ENCODE data around the gene CLN6. TPM values are rescaled to one million over a fixed set of nuclear protein-coding genes. Genes with fewer than 3 reads are reported as not detected.

CLN6 gene
- total and polyA plus RNA-seq, 2 of the 4 experiments (the other 2 are of a cell fraction), result 6.5 to 31.9 TPM

DNA sequence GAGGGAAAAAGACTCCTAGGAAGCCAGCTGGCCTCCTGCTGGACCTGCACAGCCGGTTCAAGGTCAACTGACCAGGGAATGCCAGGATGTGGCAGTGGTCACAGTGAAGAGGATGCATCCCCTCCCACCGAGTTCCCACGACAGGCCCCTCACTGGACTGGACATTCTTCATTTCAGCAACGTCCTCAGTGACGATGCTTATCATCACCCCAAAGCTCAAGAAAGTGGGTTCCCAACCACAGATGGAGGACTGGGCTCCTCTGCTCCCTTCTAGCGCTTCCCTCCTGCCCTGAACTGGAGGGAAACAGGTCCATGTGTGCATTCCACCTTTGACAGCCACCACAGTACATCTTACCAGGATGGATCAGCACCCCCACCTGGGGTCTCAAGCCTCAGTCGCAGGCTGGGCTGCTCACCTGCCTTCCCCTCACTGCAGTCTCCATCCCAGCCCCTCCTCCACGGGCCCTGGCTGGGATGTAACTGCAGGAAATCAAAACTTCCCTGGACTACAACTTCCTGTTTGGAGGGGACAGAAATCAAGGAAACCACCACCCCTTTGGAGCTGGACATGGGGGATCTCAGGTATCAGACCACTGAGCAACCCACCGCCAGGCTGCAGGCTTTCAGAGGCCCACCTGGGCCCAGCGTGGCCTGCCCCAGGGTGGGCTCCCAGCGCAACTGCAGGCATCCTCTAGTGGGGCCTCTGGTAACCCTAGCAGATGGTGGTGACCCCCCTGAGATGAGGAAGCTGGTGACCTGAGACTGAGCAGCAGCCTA, 31.7 kb downstream of the CLN6 start:
- WGBS, 2 experiments (ENCODE audit: extremely low coverage in 2 of 2, insufficient read length in 1 of 2), result 93% methylated on average over 3 of the region's 11 CpGs; no CpG with 5 or more reads in 1 of the 2 experiments
- no peak overlapping the region for H3K9ac ChIP-seq (ENCODE audit: low read depth, low read length)
- H3K79me1 ChIP-seq (ENCODE audit: low read depth in 1 of 2, low read length in 2 of 2), result peaks cover 4 to 5% of the 10 kb centered on the region in 2 experiments; a peak in 2 of 4 replicates
- H2BK15ac ChIP-seq (ENCODE audit: low read depth, low read length), result no peak overlapping the region
- H3K18ac ChIP-seq (ENCODE audit: low read depth, low read length), result no peak overlapping the region
- no peak overlapping the region for H2AFZ ChIP-seq (replicated peaks; ENCODE audit: low read length, poor library complexity)
- H2BK120ac ChIP-seq (ENCODE audit: low read depth, low read length), result no peak overlapping the region
- ChIA-PET POLR2A (ENCODE audit: unreplicated experiment) (no interaction called here), CTCF (no interaction called here)
- no peak overlapping the region for H3K4me3 ChIP-seq (ENCODE audit: insufficient read depth, low read depth, low read length)
- no peak overlapping the region for H3K27ac ChIP-seq (ENCODE audit: insufficient read depth, low read length)
- no peaks in the 10 kb centered on the region for H3K4me1 ChIP-seq (ENCODE audit: control insufficient read depth, insufficient read depth, low read length)
- TF ChIP-seq RFX5 (IDR thresholded peaks at IDR 0.05; ENCODE audit: low read depth, low read length) (no peak), RCOR1 (IDR thresholded peaks at IDR 0.05; ENCODE audit: insufficient replicate concordance, low read length) (no peak), MAFK (IDR thresholded peaks at IDR 0.05; ENCODE audit: low read depth, low read length) (no peak), FOS (IDR thresholded peaks at IDR 0.05; ENCODE audit: low read depth, low read length) (no peak), POLR2A (IDR thresholded peaks at IDR 0.05; ENCODE audit: low read depth, low read length) (no peak), MAZ (IDR thresholded peaks at IDR 0.05; ENCODE audit: borderline replicate concordance, low read depth, low read length) (no peak), NFE2L2 (IDR thresholded peaks at IDR 0.05; ENCODE audit: low read depth, low read length) (no peak), CEBPB (IDR thresholded peaks at IDR 0.05; ENCODE audit: low read depth, low read length) (no peak), SMC3 (IDR thresholded peaks at IDR 0.05; ENCODE audit: low read depth, low read length) (no peak), RAD21 (IDR thresholded peaks at IDR 0.05; ENCODE audit: low read length) (no peak), CHD1 (IDR thresholded peaks at IDR 0.05; ENCODE audit: low read depth, low read length) (no peak), BHLHE40 (IDR thresholded peaks at IDR 0.05; ENCODE audit: low read depth, low read length) (no peak)
- TF ChIP-seq, protein P1, sequence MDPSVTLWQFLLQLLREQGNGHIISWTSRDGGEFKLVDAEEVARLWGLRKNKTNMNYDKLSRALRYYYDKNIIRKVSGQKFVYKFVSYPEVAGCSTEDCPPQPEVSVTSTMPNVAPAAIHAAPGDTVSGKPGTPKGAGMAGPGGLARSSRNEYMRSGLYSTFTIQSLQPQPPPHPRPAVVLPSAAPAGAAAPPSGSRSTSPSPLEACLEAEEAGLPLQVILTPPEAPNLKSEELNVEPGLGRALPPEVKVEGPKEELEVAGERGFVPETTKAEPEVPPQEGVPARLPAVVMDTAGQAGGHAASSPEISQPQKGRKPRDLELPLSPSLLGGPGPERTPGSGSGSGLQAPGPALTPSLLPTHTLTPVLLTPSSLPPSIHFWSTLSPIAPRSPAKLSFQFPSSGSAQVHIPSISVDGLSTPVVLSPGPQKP (IDR thresholded peaks at IDR 0.05; ENCODE audit: borderline replicate concordance, low read depth, low read length), result no peak
- TF ChIP-seq, protein P2, sequence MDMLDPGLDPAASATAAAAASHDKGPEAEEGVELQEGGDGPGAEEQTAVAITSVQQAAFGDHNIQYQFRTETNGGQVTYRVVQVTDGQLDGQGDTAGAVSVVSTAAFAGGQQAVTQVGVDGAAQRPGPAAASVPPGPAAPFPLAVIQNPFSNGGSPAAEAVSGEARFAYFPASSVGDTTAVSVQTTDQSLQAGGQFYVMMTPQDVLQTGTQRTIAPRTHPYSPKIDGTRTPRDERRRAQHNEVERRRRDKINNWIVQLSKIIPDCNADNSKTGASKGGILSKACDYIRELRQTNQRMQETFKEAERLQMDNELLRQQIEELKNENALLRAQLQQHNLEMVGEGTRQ (IDR thresholded peaks at IDR 0.05; ENCODE audit: low read depth, low read length), result no peak
- no peaks in the 10 kb centered on the region for H3K27me3 ChIP-seq (ENCODE audit: control insufficient read depth, insufficient read depth, low read length)
- H2BK20ac ChIP-seq (ENCODE audit: low read depth, low read length), result no peak overlapping the region
- DNase-seq (no peak), ATAC-seq (ENCODE audit: low read depth) (no peak)
- H4K8ac ChIP-seq (ENCODE audit: low read depth in 2 of 2, low read length in 2 of 2), result no peak overlapping the region
- H3K14ac ChIP-seq (replicated peaks; ENCODE audit: low read depth, low read length), result no peak overlapping the region
- no peak overlapping the region for H3K56ac ChIP-seq (ENCODE audit: extremely low read depth, insufficient read depth, low read length)
- no peak overlapping the region for H2BK5ac ChIP-seq (ENCODE audit: low read depth, low read length, poor library complexity, severe bottlenecking)
- intact Hi-C loops (cut with micrococcal nuclease), result no loop called here
- H3K23ac ChIP-seq (ENCODE audit: low read depth, low read length), result no peak overlapping the region
- 0 out of 2 replicates have a peak, but pooled peaks cover 1% of the 10 kb centered on the region for H3K9me1 ChIP-seq (ENCODE audit: insufficient read depth, low read length)
- BruUV-seq (replicated peaks), result no TSS peak
- no peak overlapping the region for H4K5ac ChIP-seq (ENCODE audit: low read depth, low read length)
- no peaks in the 10 kb centered on the region for H3K9me3 ChIP-seq (ENCODE audit: control insufficient read depth, insufficient read depth, low read length)
- dilution Hi-C loops (cut with HindIII; ENCODE audit: low sequenced_read_pairs, unreplicated experiment), result no loop called here
- no peak overlapping the region for H2AK9ac ChIP-seq (replicated peaks; ENCODE audit: low read depth, low read length, poor library complexity)
- H3K36me3 ChIP-seq (ENCODE audit: control insufficient read depth, insufficient read depth, low read length), result peaks cover 5% of the 10 kb centered on the region; the same call in 1 of the 2 replicates
- no peaks in the 10 kb centered on the region for H4K20me1 ChIP-seq (ENCODE audit: insufficient read depth, low read length)
- H4K91ac ChIP-seq (ENCODE audit: insufficient read depth, low read depth, low read length), result no peak overlapping the region
- in situ Hi-C loops (cut with MboI; ENCODE audit: low sequenced_read_pairs), result no loop called here
- no peak overlapping the region for H3K4ac ChIP-seq (ENCODE audit: low read depth, low read length)
- H3K4me2 ChIP-seq (ENCODE audit: low read depth, low read length), result no peak overlapping the region
- H2AK5ac ChIP-seq (ENCODE audit: low read depth, low read length), result no peak overlapping the region
